ENCODE measurements around the gene MAJIN.

DNA sequence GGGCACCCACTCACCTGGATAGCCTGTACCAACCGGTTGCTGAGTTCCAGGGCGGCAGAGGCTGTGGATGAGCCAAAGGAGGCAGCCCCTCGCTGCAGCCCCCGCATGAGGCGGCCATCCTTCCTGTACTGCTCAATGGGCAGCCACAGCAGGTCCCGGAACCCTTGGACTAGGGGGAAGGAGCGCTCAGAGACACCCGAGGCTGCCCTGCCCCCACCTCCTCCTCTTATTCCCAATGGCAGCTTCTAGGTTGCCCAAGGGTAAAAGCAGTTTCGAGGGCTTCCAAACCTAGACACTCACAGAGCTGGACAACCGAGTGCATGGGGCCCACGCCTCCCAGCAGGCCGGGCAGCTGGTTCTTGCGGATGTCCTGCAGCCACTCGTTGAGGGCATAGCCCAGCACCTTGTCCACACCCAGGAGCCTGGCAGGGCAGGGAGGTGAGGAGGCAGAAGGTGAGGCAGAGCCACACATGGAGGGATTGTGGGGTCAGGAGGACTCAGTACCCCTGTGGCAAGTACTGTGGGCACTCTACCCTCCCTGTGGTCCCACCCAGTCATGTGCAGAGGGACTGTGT, 75.4 kb downstream of the MAJIN start:
- no peak for TF ChIP-seq EZH2 (IDR thresholded peaks at IDR 0.05; ENCODE audit: insufficient read depth, poor library complexity, severe bottlenecking)
- TF ChIP-seq EZH2phosphoT487 (IDR thresholded peaks at IDR 0.05; ENCODE audit: insufficient read depth, low read depth): no peak
